HCT116 (cell line): ENCODE data around the gene RBM42. TPM values are rescaled to one million over a fixed set of nuclear protein-coding genes. Genes with fewer than 3 reads are reported as not detected.

Source experiments
- ATAC-seq: fragments of 200-7000 bp; cut with Tn5 transposase; 2 replicates; pipeline ENCODE4 v1.9.1; 2020; ENCODE audit warnings: mild to moderate bottlenecking, moderate library complexity
- BruUV-seq: library from RNA; stranded (reverse); fragments of 400-500 nt; replicated peaks from 2 replicates; lab custom pipeline; 2021; lab: Mats Ljungman, UMichigan
- CTCF ChIA-PET: fragments of 300-600 bp; sonication (Branson Sonifier 250); formaldehyde crosslinking; loops from one replicate; lab custom pipeline; 2021; ENCODE audit warnings: antibody characterized with exemption; lab: Charles Lee
- POLR2A ChIA-PET: fragments of 300-600, 350-600 bp; sonication (Branson Sonifier 250); formaldehyde crosslinking; loops from one replicate; lab custom pipeline; 2021; ENCODE audit warnings: antibody characterized with exemption; lab: Charles Lee
- RAD21 ChIA-PET, 2 experiments: fragments of 300-600 bp; sonication (Branson Sonifier 250); formaldehyde crosslinking; loops; one replicate each; lab custom pipeline; 2023; ENCODE audit warnings: low total read pairs in 2 of 2; ENCODE audit not compliant: uncharacterized antibody in 2 of 2, unreplicated experiment in 2 of 2, low non-redundant PET in 1 of 2; lab: Charles Lee
- DNase-seq: peaks from one replicate; pipeline ENCODE4 v3.0.0-alpha.2; 2010; ENCODE audit warnings: low read depth, low spot score
- H2AFZ ChIP-seq: fragments of 200-600 bp; shearing (Covaris generic), sonication (generic); 2 replicates; pipeline ENCODE4 v1.6.1; 2017; ENCODE audit warnings: low read depth, mixed run types, mixed read lengths, antibody characterized with exemption, low read length; ENCODE audit not compliant: poor library complexity, severe bottlenecking
- H3K27ac ChIP-seq: 2 replicates; pipeline ENCODE4 v1.5.1; 2012; ENCODE audit warnings: low read depth, low read length
- H3K27me3 ChIP-seq: fragments of 200-600 bp; sonication (generic); 2 replicates; pipeline ENCODE4 v1.6.1; 2016; ENCODE audit warnings: mixed run types, low read length, mixed read lengths; ENCODE audit not compliant: insufficient read depth
- H3K36me3 ChIP-seq, 2 experiments: fragments of 200-500 bp in 1 of 2; fragments of 200-600 bp in 1 of 2; sonication (Bioruptor generic) in 1 of 2; sonication (generic) in 1 of 2; 2 replicates each; pipeline versions ENCODE4 v1.5.1 to v1.6.1; 2014 to 2016; ENCODE audit warnings: low read length in 2 of 2, inconsistent platforms in 1 of 2, mixed read lengths in 1 of 2, mixed run types in 1 of 2; ENCODE audit not compliant: insufficient read depth in 2 of 2, control insufficient read depth in 1 of 2
- H3K4me1 ChIP-seq, 2 experiments: fragments of 200-600 bp in 1 of 2; sonication (generic) in 1 of 2; 2 replicates each; pipeline versions ENCODE4 v1.5.1 to v1.6.1; 2012 to 2017; ENCODE audit warnings: low read length in 2 of 2, inconsistent platforms in 1 of 2, mild to moderate bottlenecking in 1 of 2, mixed read lengths in 1 of 2, mixed run types in 1 of 2, moderate library complexity in 1 of 2; ENCODE audit not compliant: insufficient read depth in 2 of 2, control insufficient read depth in 1 of 2
- H3K4me2 ChIP-seq: fragments of 200-600 bp; sonication (generic); 2 replicates; pipeline ENCODE4 v1.6.1; 2017; ENCODE audit warnings: mixed run types, low read length, mixed read lengths
- H3K4me3 ChIP-seq, 2 experiments: fragments of 200-600 bp in 1 of 2; sonication (generic) in 1 of 2; replicated peaks in 1 of 2; 2 replicates each; pipeline ENCODE4 v1.5.1; 2011 to 2016; ENCODE audit warnings: low read length in 2 of 2, control low read depth in 1 of 2, low read depth in 1 of 2, mild to moderate bottlenecking in 1 of 2, mixed read lengths in 1 of 2, mixed run types in 1 of 2
- H3K79me2 ChIP-seq: fragments of 200-600 bp; sonication (generic); 2 replicates; pipeline ENCODE4 v1.6.1; 2017; ENCODE audit warnings: mild to moderate bottlenecking, mixed run types, low read length, moderate library complexity, mixed read lengths; ENCODE audit not compliant: insufficient read depth
- H3K9ac ChIP-seq: fragments of 200-600 bp; sonication (generic); 2 replicates; pipeline ENCODE4 v1.6.1; 2016; ENCODE audit warnings: low read length, mixed read lengths
- H3K9me2 ChIP-seq: fragments of 200-600 bp; sonication (generic), shearing (Covaris generic); 2 replicates; pipeline ENCODE4 v1.6.1; 2017; ENCODE audit warnings: mixed run types, mild to moderate bottlenecking, moderate library complexity; ENCODE audit not compliant: insufficient read depth
- H3K9me3 ChIP-seq, 2 experiments: fragments of 200-500 bp in 1 of 2; fragments of 200-600 bp in 1 of 2; sonication (Bioruptor generic) in 1 of 2; sonication (generic) in 1 of 2; 2 replicates each; pipeline ENCODE4 v1.6.1; 2014 to 2017; ENCODE audit warnings: low read length in 2 of 2, mixed read lengths in 2 of 2, inconsistent platforms in 1 of 2, low read depth in 1 of 2, mild to moderate bottlenecking in 1 of 2, mixed run types in 1 of 2, moderate library complexity in 1 of 2; ENCODE audit not compliant: control insufficient read depth in 1 of 2, insufficient read depth in 1 of 2
- H4K20me1 ChIP-seq: fragments of 200-600 bp; sonication (generic), shearing (Covaris generic); 2 replicates; pipeline ENCODE4 v1.6.1; 2017; ENCODE audit warnings: mixed run types, mild to moderate bottlenecking, moderate library complexity; ENCODE audit not compliant: insufficient read depth
- CBX3 ChIP-seq: IDR thresholded peaks from 2 replicates; pipeline ENCODE4 v1.6.1; 2012; ENCODE audit warnings: low read depth
- CEBPB ChIP-seq: IDR thresholded peaks from 2 replicates; pipeline ENCODE4 v1.6.1; 2012; ENCODE audit warnings: low read depth
- EGR1 ChIP-seq: IDR thresholded peaks from 2 replicates; pipeline ENCODE4 v1.6.1; 2012; ENCODE audit warnings: low read depth
- ELF1 ChIP-seq: IDR thresholded peaks from 2 replicates; pipeline ENCODE4 v1.6.1; 2012; ENCODE audit warnings: low read depth, borderline replicate concordance
- FOSL1 ChIP-seq: IDR thresholded peaks from 2 replicates; pipeline ENCODE4 v1.6.1; 2012; ENCODE audit warnings: low read depth
- MAX ChIP-seq: IDR thresholded peaks from 2 replicates; pipeline ENCODE4 v1.6.1; 2012
- POLR2A ChIP-seq: IDR thresholded peaks from 2 replicates; pipeline ENCODE4 v1.7.0; 2011; ENCODE audit warnings: borderline replicate concordance; ENCODE audit not compliant: insufficient read depth, insufficient read length; ENCODE audit errors: extremely low read depth
- POLR2AphosphoS5 ChIP-seq: IDR thresholded peaks from 2 replicates; pipeline ENCODE4 v1.6.1; 2011; ENCODE audit warnings: mild to moderate bottlenecking, low read depth, low read length, moderate library complexity
- RAD21 ChIP-seq: IDR thresholded peaks from 2 replicates; pipeline ENCODE4 v1.6.1; 2012; ENCODE audit warnings: low read depth, mild to moderate bottlenecking
- SP1 ChIP-seq: IDR thresholded peaks from 2 replicates; pipeline ENCODE4 v1.6.1; 2012; ENCODE audit warnings: low read depth
- SRF ChIP-seq: IDR thresholded peaks from 2 replicates; pipeline ENCODE4 v1.6.1; 2012; ENCODE audit warnings: low read depth
- TCF7L2 ChIP-seq: IDR thresholded peaks from 2 replicates; pipeline ENCODE4 v1.7.0; 2011; ENCODE audit warnings: borderline replicate concordance, inconsistent platforms; ENCODE audit not compliant: insufficient read depth, insufficient read length; ENCODE audit errors: extremely low read depth
- YY1 ChIP-seq: IDR thresholded peaks from 2 replicates; pipeline ENCODE4 v1.6.1; 2011; ENCODE audit warnings: low read length, low read depth, moderate library complexity, mild to moderate bottlenecking; ENCODE audit not compliant: insufficient replicate concordance; ENCODE audit errors: extremely low read depth
- ZFX ChIP-seq: fragments of 450-650 bp; IDR thresholded peaks from 2 replicates; pipeline ENCODE4 v1.6.1; 2017
- intact Hi-C: fragments of 100-400 bp; cut with micrococcal nuclease; formaldehyde crosslinking; loops from 2 replicates; pipeline ENCODE4 v1.10.0; 2022
- total RNA-seq: library from RNA; stranded (reverse); gene quantifications from one replicate; pipeline ENCODE4 v1.2.1, GENCODE V29; 2021; ENCODE audit not compliant: unreplicated experiment
- TF ChIP-seq, protein P1 (sequence below), 3 experiments: fragments of 200-600 bp in 1 of 3; sonication (generic) in 1 of 3; IDR thresholded peaks in 2 of 3; conservative IDR thresholded peaks in 1 of 3; 2 replicates each; pipeline ENCODE4 v1.5.1; 2012 to 2017; ENCODE audit warnings: low read depth in 2 of 3, low read length in 2 of 3, antibody characterized with exemption in 1 of 3, borderline replicate concordance in 1 of 3, control low read depth in 1 of 3, mild to moderate bottlenecking in 1 of 3, mixed read lengths in 1 of 3, mixed run types in 1 of 3, moderate library complexity in 1 of 3; ENCODE audit not compliant: insufficient read depth in 1 of 3

RBM42 gene
- total RNA-seq, 1 experiment from 2014 or later: 87.2 TPM

- H2AFZ ChIP-seq: no peak overlapping the region
- no peak for DNase-seq
- H3K9me2 ChIP-seq: no peaks in the 10 kb centered on the region
- ChIA-PET POLR2A (interaction anchor here (1.4 to 2.0 kb wide), 2 partner anchors 105 to 134 kb away, joined by 4 to 6 read pairs; partner anchors contain the start of gene LIN37), RAD21 (no interaction called here), CTCF (no interaction called here)
- H3K27ac ChIP-seq: peak overlapping the region; percentile 85
- no peaks in the 10 kb centered on the region for H3K79me2 ChIP-seq
- H3K9me3 ChIP-seq: no peaks in the 10 kb centered on the region
- ATAC-seq: no peak
- H3K4me2 ChIP-seq: peak overlapping the region; percentile 99
- peaks cover 0 to under 1% of the 10 kb centered on the region in 2 experiments; a peak in 1 of 4 replicates for H3K36me3 ChIP-seq
- intact Hi-C loops: no loop called here
- no TSS peak for BruUV-seq
- peaks cover 10 to 49% of the 10 kb centered on the region in 2 experiments; a peak in 3 of 4 replicates for H3K4me1 ChIP-seq
- H4K20me1 ChIP-seq: no peaks in the 10 kb centered on the region
- TF ChIP-seq, protein P1, sequence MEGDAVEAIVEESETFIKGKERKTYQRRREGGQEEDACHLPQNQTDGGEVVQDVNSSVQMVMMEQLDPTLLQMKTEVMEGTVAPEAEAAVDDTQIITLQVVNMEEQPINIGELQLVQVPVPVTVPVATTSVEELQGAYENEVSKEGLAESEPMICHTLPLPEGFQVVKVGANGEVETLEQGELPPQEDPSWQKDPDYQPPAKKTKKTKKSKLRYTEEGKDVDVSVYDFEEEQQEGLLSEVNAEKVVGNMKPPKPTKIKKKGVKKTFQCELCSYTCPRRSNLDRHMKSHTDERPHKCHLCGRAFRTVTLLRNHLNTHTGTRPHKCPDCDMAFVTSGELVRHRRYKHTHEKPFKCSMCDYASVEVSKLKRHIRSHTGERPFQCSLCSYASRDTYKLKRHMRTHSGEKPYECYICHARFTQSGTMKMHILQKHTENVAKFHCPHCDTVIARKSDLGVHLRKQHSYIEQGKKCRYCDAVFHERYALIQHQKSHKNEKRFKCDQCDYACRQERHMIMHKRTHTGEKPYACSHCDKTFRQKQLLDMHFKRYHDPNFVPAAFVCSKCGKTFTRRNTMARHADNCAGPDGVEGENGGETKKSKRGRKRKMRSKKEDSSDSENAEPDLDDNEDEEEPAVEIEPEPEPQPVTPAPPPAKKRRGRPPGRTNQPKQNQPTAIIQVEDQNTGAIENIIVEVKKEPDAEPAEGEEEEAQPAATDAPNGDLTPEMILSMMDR (IDR thresholded peaks at IDR 0.05 in 2 of 3, conservative IDR thresholded peaks at IDR 0.05 in 1 of 3; ENCODE audit: borderline replicate concordance in 1 of 3, insufficient read depth in 1 of 3, low read depth in 2 of 3, low read length in 2 of 3): no peak
- no peak for TF ChIP-seq CBX3
- no peak for TF ChIP-seq SRF
- H3K9ac ChIP-seq: peak overlapping the region; percentile 69
- peak overlapping the region; percentile 61 to 66 for H3K4me3 ChIP-seq
- H3K27me3 ChIP-seq: no peaks in the 10 kb centered on the region
These were observed 14.0 kb downstream of the RBM42 start for GRCh38 chr19:35642798-35643254.

DNA sequence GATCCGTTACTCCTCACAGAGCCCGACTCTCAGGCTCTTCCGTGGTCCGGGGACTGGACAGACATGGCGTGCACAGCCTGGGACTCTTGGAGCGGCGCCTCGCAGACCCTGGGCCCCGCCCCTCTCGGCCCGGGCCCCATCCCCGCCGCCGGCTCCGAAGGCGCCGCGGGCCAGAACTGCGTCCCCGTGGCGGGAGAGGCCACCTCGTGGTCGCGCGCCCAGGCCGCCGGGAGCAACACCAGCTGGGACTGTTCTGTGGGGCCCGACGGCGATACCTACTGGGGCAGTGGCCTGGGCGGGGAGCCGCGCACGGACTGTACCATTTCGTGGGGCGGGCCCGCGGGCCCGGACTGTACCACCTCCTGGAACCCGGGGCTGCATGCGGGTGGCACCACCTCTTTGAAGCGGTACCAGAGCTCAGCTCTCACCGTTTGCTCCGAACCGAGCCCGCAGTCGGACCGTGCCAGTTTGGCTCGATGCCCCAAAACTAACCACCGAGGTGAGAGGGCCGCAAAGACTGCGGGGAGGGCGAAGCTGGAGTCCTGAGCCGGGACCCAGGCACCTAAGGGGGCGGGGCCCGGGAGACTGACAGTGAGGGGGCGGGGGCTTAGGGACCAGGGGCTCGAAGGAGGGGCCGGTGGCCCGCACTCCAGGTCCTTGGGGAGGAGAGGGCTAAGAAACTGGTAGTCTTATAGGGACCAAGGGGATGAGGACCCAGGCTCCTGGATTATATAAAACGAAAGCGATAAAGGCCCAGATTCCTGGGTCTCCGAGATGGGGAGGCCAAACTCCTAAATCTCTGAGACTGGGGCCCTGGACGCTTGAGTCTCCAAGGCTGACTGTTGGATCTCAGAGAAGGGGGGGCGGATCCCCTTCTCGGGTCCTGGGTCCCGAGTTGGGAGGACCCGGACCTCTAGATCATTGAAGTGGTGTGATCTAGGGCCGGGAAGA is 14.7 kb downstream of the RBM42 start:
- Histone ChIP-seq H3K27ac (peak overlapping the region; percentile 85), H3K4me3 (peak overlapping the region; percentile 61 to 66), H3K9me2 (no peaks in the 10 kb centered on the region), H2AFZ (peak overlapping the region; percentile 90), H4K20me1 (no peaks in the 10 kb centered on the region), H3K9me3 (no peaks in the 10 kb centered on the region), H3K27me3 (no peaks in the 10 kb centered on the region), H3K36me3 (no peaks in the 10 kb centered on the region; a peak in 1 of 4 replicates), H3K79me2 (peaks cover 4% of the 10 kb centered on the region), H3K4me1 (peaks cover 11 to 50% of the 10 kb centered on the region in 2 experiments; a peak in 3 of 4 replicates), H3K4me2 (peak overlapping the region; percentile 99), H3K9ac (peak overlapping the region; percentile 69)
- ChIA-PET CTCF (interaction anchor here (1.1 kb wide), 1 partner anchor 30 kb away, joined by 3 read pairs; no protein-coding TSS in a partner anchor), RAD21 (no interaction called here), POLR2A (interaction anchor here (0.6 to 2.0 kb wide), 11 partner anchors 11 to 365 kb away, joined by 3 to 8 read pairs (median 4); partner anchors contain the start of genes LIN37 and SYNE4)
- DNase-seq (peak; percentile 75), ATAC-seq (peak; percentile 60)
- BruUV-seq: no TSS peak
- intact Hi-C loops: no loop called here
- TF ChIP-seq ZFX: peak; percentile 49; the same call in 1 of the 2 replicates
- TF ChIP-seq YY1: peak; percentile 26
- peak; percentile 42 for TF ChIP-seq SP1
- TF ChIP-seq CEBPB: no peak
- TF ChIP-seq ELF1: no peak
- no peak for TF ChIP-seq SRF
- peak; percentile 97 for TF ChIP-seq POLR2A
- TF ChIP-seq MAX: peak; percentile 77
- peak; percentile 95 for TF ChIP-seq POLR2AphosphoS5
- TF ChIP-seq RAD21: no peak
- peak; percentile 81 for TF ChIP-seq TCF7L2
- peak; percentile 49; the same call in 1 of the 2 replicates for TF ChIP-seq EGR1
- no peak for TF ChIP-seq FOSL1
